Measurements from ENCODE around the gene TM4SF18.

Gene TM4SF18

DNA sequence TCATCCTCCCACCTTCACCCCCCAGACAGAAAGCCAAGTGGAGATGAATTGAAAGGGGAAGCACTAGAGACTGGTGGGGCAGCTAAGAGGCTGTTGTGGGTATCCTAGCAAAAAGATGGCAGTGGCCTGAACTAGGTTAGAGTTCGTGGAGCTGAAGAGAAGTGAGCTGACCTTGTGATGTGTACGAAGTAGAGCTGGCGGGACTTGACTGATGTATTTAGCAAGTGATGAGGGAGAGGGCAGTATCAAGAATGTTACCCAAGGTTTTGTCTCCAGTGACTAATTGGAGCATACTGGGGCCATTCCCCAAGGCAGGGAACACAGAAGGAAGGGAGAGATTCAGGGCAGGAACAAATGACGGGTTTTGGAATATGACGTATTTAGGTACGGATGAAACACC lies 61.8 kb downstream of the TM4SF18 start:
- Histone ChIP-seq H3K9ac (ENCODE audit: insufficient read length, low read depth) (no peak overlapping the region), H3K9me3 (ENCODE audit: insufficient read depth, low read length) (no peaks in the 10 kb centered on the region), H3K4me1 (ENCODE audit: insufficient read depth, insufficient read length) (no peaks in the 10 kb centered on the region), H3K27me3 (ENCODE audit: insufficient read depth, insufficient read length) (no peaks in the 10 kb centered on the region), H3K4me3 (ENCODE audit: insufficient read length, low read depth) (no peak overlapping the region), H3K36me3 (ENCODE audit: insufficient read depth, insufficient read length, low read length) (no peaks in the 10 kb centered on the region)
- no peak for TF ChIP-seq SUZ12 (IDR thresholded peaks at IDR 0.05; ENCODE audit: extremely low read depth, insufficient read depth, insufficient read length)
- TF ChIP-seq YY1 (IDR thresholded peaks at IDR 0.05; ENCODE audit: insufficient read depth, insufficient read length), result no peak
- TF ChIP-seq ZNF274 (IDR thresholded peaks at IDR 0.05; ENCODE audit: low read depth, low read length), result no peak
- DNase-seq (ENCODE audit: low read depth, low spot score), result no peak

- Histone ChIP-seq H3K4me1 (ENCODE audit: insufficient read depth, insufficient read length) (no peaks in the 10 kb centered on the region), H3K9me3 (ENCODE audit: insufficient read depth, low read length) (no peaks in the 10 kb centered on the region), H3K27me3 (ENCODE audit: insufficient read depth, insufficient read length) (no peaks in the 10 kb centered on the region), H3K4me3 (ENCODE audit: insufficient read length, low read depth) (no peak overlapping the region), H3K36me3 (ENCODE audit: insufficient read depth, insufficient read length, low read length) (no peaks in the 10 kb centered on the region), H3K9ac (ENCODE audit: insufficient read length, low read depth) (no peak overlapping the region)
- no peak for DNase-seq (ENCODE audit: low read depth, low spot score)
- TF ChIP-seq ZNF274 (IDR thresholded peaks at IDR 0.05; ENCODE audit: low read depth, low read length), result no peak
- no peak for TF ChIP-seq YY1 (IDR thresholded peaks at IDR 0.05; ENCODE audit: insufficient read depth, insufficient read length)
- no peak for TF ChIP-seq SUZ12 (IDR thresholded peaks at IDR 0.05; ENCODE audit: extremely low read depth, insufficient read depth, insufficient read length)
These were observed 63.3 kb downstream of the TM4SF18 start for GRCh38 chr3:149270180-149270579.

GRCh38 chr3:149269687-149270086 lies 63.7 kb downstream of the TM4SF18 start:
- DNase-seq (ENCODE audit: low read depth, low spot score), result no peak
- no peak overlapping the region for H3K9ac ChIP-seq (ENCODE audit: insufficient read length, low read depth)

More at GRCh38 chr3:149269687-149270086, 63.7 kb downstream of the TM4SF18 start:
- Histone ChIP-seq H3K4me3 (ENCODE audit: insufficient read length, low read depth) (no peak overlapping the region), H3K27me3 (ENCODE audit: insufficient read depth, insufficient read length) (no peaks in the 10 kb centered on the region), H3K4me1 (ENCODE audit: insufficient read depth, insufficient read length) (no peaks in the 10 kb centered on the region), H3K9me3 (ENCODE audit: insufficient read depth, low read length) (no peaks in the 10 kb centered on the region), H3K36me3 (ENCODE audit: insufficient read depth, insufficient read length, low read length) (no peaks in the 10 kb centered on the region)
- no peak for TF ChIP-seq SUZ12 (IDR thresholded peaks at IDR 0.05; ENCODE audit: extremely low read depth, insufficient read depth, insufficient read length)
- no peak for TF ChIP-seq YY1 (IDR thresholded peaks at IDR 0.05; ENCODE audit: insufficient read depth, insufficient read length)
- no peak for TF ChIP-seq ZNF274 (IDR thresholded peaks at IDR 0.05; ENCODE audit: low read depth, low read length)

All from NT2/D1 (cell line).